GM12878 (cell line): ENCODE results near the gene NKIRAS2. TPM values are rescaled to one million over a fixed set of nuclear protein-coding genes. Genes with fewer than 3 reads are reported as not detected.

Source experiments
- ATAC-seq: fragments of 200-7000 bp; cut with Tn5 transposase; 3 replicates; pipeline ENCODE4 v1.9.1; 2020; ENCODE audit warnings: mild to moderate bottlenecking, moderate library complexity
- BruUV-seq: library from RNA; stranded (reverse); fragments of 400-500 nt; replicated peaks from 2 replicates; lab custom pipeline; 2021; lab: Mats Ljungman, UMichigan
- CTCF ChIA-PET: fragments of 300-600 bp; sonication (Branson Sonifier 250); formaldehyde crosslinking; extraction: SDS; loops from one replicate; lab custom pipeline; 2021; ENCODE audit warnings: inconsistent platforms; lab: Yijun Ruan, JAX
- POLR2A ChIA-PET: fragments of 350-600 bp; formaldehyde crosslinking; extraction: SDS; loops from one replicate; lab custom pipeline; 2021; ENCODE audit warnings: inconsistent platforms; lab: Charles Lee
- RAD21 ChIA-PET: fragments of 300-600 bp; sonication (Branson Sonifier 250); formaldehyde crosslinking; loops from one replicate; lab custom pipeline; 2023; ENCODE audit warnings: antibody characterized with exemption; ENCODE audit not compliant: unreplicated experiment; lab: Charles Lee
- SMC1A ChIA-PET: fragments of 300-600 bp; sonication (Branson Sonifier 250); formaldehyde crosslinking; loops from one replicate; lab custom pipeline; 2023; ENCODE audit not compliant: unreplicated experiment, uncharacterized antibody; lab: Charles Lee
- DNase-seq: peaks from one replicate; pipeline ENCODE4 v3.0.0-alpha.2; 2011; ENCODE audit warnings: low read depth, low spot score
- FAIRE-seq: peaks from 3 replicates; lab custom pipeline; 2011; peaks lifted over from hg19 to GRCh38; lab: Jason Lieb, UNC
- H2AFZ ChIP-seq: 2 replicates; pipeline ENCODE4 v1.6.0; 2011; ENCODE audit warnings: low read depth, low read length, control low read depth; ENCODE audit not compliant: control insufficient read depth
- H3K27ac ChIP-seq: 2 replicates; pipeline ENCODE4 v1.5.1; 2011; ENCODE audit warnings: control low read depth; ENCODE audit not compliant: control insufficient read depth, insufficient read depth
- H3K27me3 ChIP-seq, 2 experiments: replicated peaks in 1 of 2; 2 replicates each; pipeline versions ENCODE4 v1.6.0 to v1.6.1; 2011; ENCODE audit warnings: low read length in 1 of 2; ENCODE audit not compliant: control insufficient read depth in 2 of 2, insufficient read depth in 2 of 2
- H3K36me3 ChIP-seq, 2 experiments: 2 replicates each; pipeline ENCODE4 v1.5.1; 2011; ENCODE audit warnings: low read length in 1 of 2; ENCODE audit not compliant: control insufficient read depth in 2 of 2, insufficient read depth in 2 of 2
- H3K4me1 ChIP-seq: 2 replicates; pipeline ENCODE4 v1.6.1; 2011; ENCODE audit warnings: mild to moderate bottlenecking, low read length, moderate library complexity, mixed read lengths; ENCODE audit not compliant: control insufficient read depth, insufficient read depth
- H3K4me2 ChIP-seq: 2 replicates; pipeline ENCODE4 v1.6.0; 2011; ENCODE audit warnings: control low read depth; ENCODE audit not compliant: control insufficient read depth, insufficient read depth
- H3K4me3 ChIP-seq: fragments of 200-600 bp; sonication (generic); 2 replicates; pipeline ENCODE4 v1.5.1; 2016
- H3K79me2 ChIP-seq: 2 replicates; pipeline ENCODE4 v1.6.0; 2011; ENCODE audit warnings: low read length; ENCODE audit not compliant: control insufficient read depth, insufficient read depth
- H3K9ac ChIP-seq: 2 replicates; pipeline ENCODE4 v1.8.0; 2011; ENCODE audit warnings: low read length, control low read depth, mixed read lengths; ENCODE audit not compliant: control insufficient read depth, insufficient read depth
- H3K9me3 ChIP-seq: replicated peaks from 3 replicates; pipeline ENCODE4 v1.5.1; 2011; ENCODE audit warnings: mild to moderate bottlenecking, low read length; ENCODE audit not compliant: control insufficient read depth, insufficient read depth
- H4K20me1 ChIP-seq: 2 replicates; pipeline ENCODE4 v1.6.0; 2011; ENCODE audit not compliant: control insufficient read depth, insufficient read depth
- ESRRA ChIP-seq: IDR thresholded peaks from 2 replicates; pipeline ENCODE4 v1.6.1; 2012; ENCODE audit warnings: mild to moderate bottlenecking, low read length, improper control_type of control experiment
- IRF4 ChIP-seq: IDR thresholded peaks from 2 replicates; pipeline ENCODE4 v1.6.1; 2011; ENCODE audit warnings: low read depth, low read length
- PAX5 ChIP-seq: IDR thresholded peaks from 2 replicates; pipeline ENCODE4 v1.6.1; 2011; ENCODE audit warnings: low read depth, low read length, borderline replicate concordance
- PBX3 ChIP-seq: IDR thresholded peaks from 2 replicates; pipeline ENCODE4 v1.6.1; 2011; ENCODE audit warnings: mild to moderate bottlenecking, low read depth, low read length, moderate library complexity; ENCODE audit not compliant: insufficient replicate concordance
- RELA ChIP-seq: fragments of 450-650 bp; IDR thresholded peaks from 2 replicates; pipeline ENCODE4 v1.8.0; 2014; ENCODE audit warnings: borderline replicate concordance; ENCODE audit not compliant: partially characterized antibody
- RELB ChIP-seq: fragments of 450-650 bp; IDR thresholded peaks from 2 replicates; pipeline ENCODE4 v1.6.1; 2017; ENCODE audit warnings: low read depth, mild to moderate bottlenecking, moderate library complexity
- REST ChIP-seq: IDR thresholded peaks from 2 replicates; pipeline ENCODE4 v1.6.1; 2012; ENCODE audit warnings: mild to moderate bottlenecking, low read depth, low read length
- SUPT20H ChIP-seq: IDR thresholded peaks from 2 replicates; pipeline ENCODE4 v1.6.1; 2011; ENCODE audit warnings: low read depth, mild to moderate bottlenecking, low read length, moderate library complexity, borderline replicate concordance; ENCODE audit not compliant: control insufficient read depth
- TCF12 ChIP-seq: IDR thresholded peaks from 2 replicates; pipeline ENCODE4 v1.6.1; 2011; ENCODE audit warnings: low read depth, mild to moderate bottlenecking, low read length
- YY1 ChIP-seq: IDR thresholded peaks from 2 replicates; pipeline ENCODE4 v1.6.1; 2011; ENCODE audit warnings: low read depth, mild to moderate bottlenecking, low read length
- ZBED1 ChIP-seq: IDR thresholded peaks from 2 replicates; pipeline ENCODE4 v1.6.1; 2016; ENCODE audit warnings: borderline replicate concordance
- ZNF622 ChIP-seq: fragments of 450-650 bp; IDR thresholded peaks from 2 replicates; pipeline ENCODE4 v1.6.1; 2017; ENCODE audit warnings: mild to moderate bottlenecking, inconsistent platforms
- WGBS: methylation state at CpG from one replicate; pipeline ENCODE4 v1.1.6; 2016; ENCODE audit warnings: low lambda C conversion rate; ENCODE audit not compliant: insufficient replicate concordance, insufficient coverage; ENCODE audit errors: missing lambda C conversion rate; 5-methylcytosine and 5-hydroxymethylcytosine counted together
- in situ Hi-C: fragments of 300-500 bp; cut with MboI; formaldehyde crosslinking; loops from 9 replicates; pipeline ENCODE4 v1.14.3; 2018; ENCODE audit warnings: mixed read lengths
- intact Hi-C: fragments of 100-400 bp; cut with micrococcal nuclease; formaldehyde crosslinking; loops from one replicate; pipeline ENCODE4 v1.14.2; 2022; ENCODE audit not compliant: unreplicated experiment
- polyA plus RNA-seq, 11 experiments: library from polyadenylated mRNA; depleted of rRNA in 4 of 11; unstranded in 6 of 11; stranded (reverse) in 5 of 11; fragments of >200 nt; fragmentation: Nextera tagmentation in 4 of 11; fragmentation: Illumina TruSeq in 1 of 11; extraction: Ambion mirVana in 4 of 11; extraction: Trizol in 1 of 11; gene quantifications; 1 replicate in 1 of 11; 2 replicates in 10 of 11; pipeline versions ENCODE4 v1.2.1 to v1.2.3, GENCODE V29; 2011 to 2016; ENCODE audit warnings: inconsistent platforms in 2 of 11, missing spikeins in 2 of 11, low read depth in 1 of 11
- total RNA-seq, 4 experiments: library from RNA; depleted of rRNA in 3 of 4; stranded (reverse); fragments of >200 nt in 3 of 4; fragmentation: Illumina TruSeq in 1 of 4; extraction: Trizol in 1 of 4; gene quantifications; 2 replicates each; pipeline versions ENCODE4 v1.2.1 to v1.2.3, GENCODE V29; 2013 to 2021
- TF ChIP-seq, protein P1 (sequence below): IDR thresholded peaks from 2 replicates; pipeline ENCODE4 v1.6.1; 2012; ENCODE audit warnings: low read depth, low read length, improper control_type of control experiment
- TF ChIP-seq, protein P2 (sequence below), 3 experiments: IDR thresholded peaks in 2 of 3; conservative IDR thresholded peaks in 1 of 3; 2 replicates each; pipeline ENCODE4 v1.5.1; 2011; ENCODE audit warnings: low read depth in 3 of 3, low read length in 3 of 3, mild to moderate bottlenecking in 3 of 3, control low read depth in 2 of 3, moderate library complexity in 2 of 3, inconsistent platforms in 1 of 3, mixed read lengths in 1 of 3; ENCODE audit not compliant: control insufficient read depth in 2 of 3, insufficient read depth in 1 of 3; ENCODE audit errors: extremely low read depth in 1 of 3

The NKIRAS2 gene
- total and polyA plus RNA-seq, 10 of the 15 experiments (the other 5 are each of a cell fraction or from before 2014, with no cell fraction given): 6.4 to 49.7 (median 27.2) TPM

DNA sequence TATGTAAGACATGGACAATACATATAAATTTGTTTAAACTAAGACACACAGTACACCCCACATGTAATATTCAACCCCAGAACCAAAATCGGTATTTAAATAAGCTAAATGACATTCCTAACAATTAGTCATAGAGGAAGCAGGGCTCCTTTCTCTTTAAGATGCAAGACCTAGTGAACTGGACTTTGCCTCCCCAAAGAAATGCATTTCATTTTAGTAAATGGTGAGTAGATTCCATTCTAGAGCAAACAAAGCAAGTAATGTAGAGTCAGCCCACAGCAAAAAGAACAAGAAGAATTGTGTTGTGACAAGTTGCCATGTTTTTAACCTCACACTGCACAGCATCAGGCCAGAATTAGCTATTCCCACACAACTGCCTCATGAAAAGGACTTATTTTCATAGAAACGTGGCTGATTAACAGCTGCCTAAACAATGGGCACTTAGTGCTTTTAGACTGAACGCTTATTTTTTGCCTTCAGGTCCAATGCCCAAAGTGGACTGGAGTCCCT is 17.0 kb upstream of the NKIRAS2 start:
- Histone ChIP-seq H3K9ac (no peak overlapping the region), H3K27ac (no peak overlapping the region), H3K36me3 (peaks cover 14 to 48% of the 10 kb centered on the region in 2 experiments), H3K9me3 (no peaks in the 10 kb centered on the region), H4K20me1 (no peaks in the 10 kb centered on the region; the same call in 1 of the 2 replicates), H3K4me3 (no peak overlapping the region), H3K79me2 (peaks cover 46% of the 10 kb centered on the region), H3K4me2 (no peak overlapping the region), H3K4me1 (peaks cover 1% of the 10 kb centered on the region), H3K27me3 (no peaks in the 10 kb centered on the region), H2AFZ (no peak overlapping the region)
- no peak for FAIRE-seq
- 65% methylated on average over 3 of the region's 3 CpGs for WGBS
- no peak for DNase-seq
- in situ Hi-C loops: loop anchor here (25.0 kb wide), 1 partner anchor 1209 kb away; the partner anchor contains the start of gene TMEM106A
- SMC1A ChIA-PET: interaction anchor here (1.3 kb wide), 1 partner anchor 40 kb away, joined by 4 read pairs; no protein-coding TSS in a partner anchor
- no TSS peak for BruUV-seq
- RAD21 ChIA-PET: no interaction called here
- POLR2A ChIA-PET: interaction anchor here (0.6 to 1.1 kb wide), 3 partner anchors 13 to 72 kb away, joined by 3 to 4 read pairs (median 3); partner anchors contain the start of gene ODAD4
- ATAC-seq: no peak
- intact Hi-C loops: no loop called here
- CTCF ChIA-PET: interaction anchor here (1.0 to 2.3 kb wide), 4 partner anchors 10 to 23 kb away, joined by 5 to 7 read pairs (median 6); partner anchors contain the start of genes DNAJC7 and NKIRAS2
- TF ChIP-seq IRF4 (no peak), PAX5 (no peak), RELB (no peak), SUPT20H (no peak), PBX3 (no peak), REST (no peak), TCF12 (no peak), RELA (no peak), ZBED1 (no peak), ESRRA (no peak), ZNF622 (no peak), YY1 (no peak)
- TF ChIP-seq, protein P1, sequence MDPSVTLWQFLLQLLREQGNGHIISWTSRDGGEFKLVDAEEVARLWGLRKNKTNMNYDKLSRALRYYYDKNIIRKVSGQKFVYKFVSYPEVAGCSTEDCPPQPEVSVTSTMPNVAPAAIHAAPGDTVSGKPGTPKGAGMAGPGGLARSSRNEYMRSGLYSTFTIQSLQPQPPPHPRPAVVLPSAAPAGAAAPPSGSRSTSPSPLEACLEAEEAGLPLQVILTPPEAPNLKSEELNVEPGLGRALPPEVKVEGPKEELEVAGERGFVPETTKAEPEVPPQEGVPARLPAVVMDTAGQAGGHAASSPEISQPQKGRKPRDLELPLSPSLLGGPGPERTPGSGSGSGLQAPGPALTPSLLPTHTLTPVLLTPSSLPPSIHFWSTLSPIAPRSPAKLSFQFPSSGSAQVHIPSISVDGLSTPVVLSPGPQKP: no peak
- TF ChIP-seq, protein P2, sequence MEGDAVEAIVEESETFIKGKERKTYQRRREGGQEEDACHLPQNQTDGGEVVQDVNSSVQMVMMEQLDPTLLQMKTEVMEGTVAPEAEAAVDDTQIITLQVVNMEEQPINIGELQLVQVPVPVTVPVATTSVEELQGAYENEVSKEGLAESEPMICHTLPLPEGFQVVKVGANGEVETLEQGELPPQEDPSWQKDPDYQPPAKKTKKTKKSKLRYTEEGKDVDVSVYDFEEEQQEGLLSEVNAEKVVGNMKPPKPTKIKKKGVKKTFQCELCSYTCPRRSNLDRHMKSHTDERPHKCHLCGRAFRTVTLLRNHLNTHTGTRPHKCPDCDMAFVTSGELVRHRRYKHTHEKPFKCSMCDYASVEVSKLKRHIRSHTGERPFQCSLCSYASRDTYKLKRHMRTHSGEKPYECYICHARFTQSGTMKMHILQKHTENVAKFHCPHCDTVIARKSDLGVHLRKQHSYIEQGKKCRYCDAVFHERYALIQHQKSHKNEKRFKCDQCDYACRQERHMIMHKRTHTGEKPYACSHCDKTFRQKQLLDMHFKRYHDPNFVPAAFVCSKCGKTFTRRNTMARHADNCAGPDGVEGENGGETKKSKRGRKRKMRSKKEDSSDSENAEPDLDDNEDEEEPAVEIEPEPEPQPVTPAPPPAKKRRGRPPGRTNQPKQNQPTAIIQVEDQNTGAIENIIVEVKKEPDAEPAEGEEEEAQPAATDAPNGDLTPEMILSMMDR (IDR thresholded peaks at IDR 0.05 in 2 of 3, conservative IDR thresholded peaks at IDR 0.05 in 1 of 3; ENCODE audit: control insufficient read depth in 2 of 3, extremely low read depth in 1 of 3, insufficient read depth in 1 of 3, low read depth in 3 of 3, low read length in 3 of 3): no peak
